ENCODE results near the gene TAOK1.

TAOK1 gene

GRCh38 chr17:29596811-29597210 is 206.6 kb downstream of the TAOK1 start:
- no peak for TF ChIP-seq CTCF (conservative IDR thresholded peaks at IDR 0.05; ENCODE audit: low read depth, low read length)
- no peak overlapping the region for H3K4me3 ChIP-seq (ENCODE audit: low read depth, low read length)

GRCh38 chr17:29597361-29598172 is 207.4 kb downstream of the TAOK1 start:
- DNase-seq (ENCODE audit: low read depth): no peak
- H3K4me3 ChIP-seq (ENCODE audit: low read depth, low read length): no peak overlapping the region
- no peak for TF ChIP-seq CTCF (conservative IDR thresholded peaks at IDR 0.05; ENCODE audit: low read depth, low read length)

More at GRCh38 chr17:29596811-29597210, 206.6 kb downstream of the TAOK1 start:
- no peak for DNase-seq (ENCODE audit: low read depth)

Data from choroid plexus epithelial cell (primary cell).